ENCODE results near the gene EXOSC10. TPM values are rescaled to one million over a fixed set of nuclear protein-coding genes. Genes with fewer than 3 reads are reported as not detected.

The EXOSC10 gene
- polyA plus RNA-seq, 1 donor from 2014 or later: 115 TPM

DNA sequence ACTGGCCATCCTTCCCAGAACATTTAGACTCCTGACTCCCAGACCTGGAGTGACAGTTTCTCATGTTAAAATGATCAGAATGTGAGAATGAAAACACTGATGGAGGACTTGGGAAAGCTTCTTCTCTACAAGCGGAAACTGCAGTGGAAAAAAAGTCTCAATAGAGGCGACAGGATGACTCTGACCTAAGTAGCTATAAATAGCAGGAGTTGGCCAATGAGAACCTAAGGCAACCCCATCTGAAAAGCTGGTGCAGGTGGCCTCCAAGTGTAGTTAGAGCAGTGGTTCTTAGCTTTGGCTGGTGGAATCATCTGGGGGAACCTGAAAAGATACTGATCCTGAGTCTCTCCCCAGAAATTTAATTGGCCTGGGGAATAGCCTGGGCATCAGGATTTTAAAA, 44.2 kb upstream of the EXOSC10 start:
- Histone ChIP-seq H4K20me1 (ENCODE audit: insufficient read depth) (no peaks in the 10 kb centered on the region), H3K4me2 (ENCODE audit: low read length) (no peak overlapping the region), H3K4me3 (ENCODE audit: low read length) (no peak overlapping the region), H3K27ac (ENCODE audit: low read length) (no peak overlapping the region), H3K79me2 (replicated peaks; ENCODE audit: insufficient read depth, low read length) (no peaks in the 10 kb centered on the region), H3K9ac (ENCODE audit: low read length) (no peak overlapping the region), H3K27me3 (ENCODE audit: insufficient read depth, low read depth, low read length) (no peaks in the 10 kb centered on the region), H3K9me2 (ENCODE audit: insufficient read depth, low read length) (no peaks in the 10 kb centered on the region), H3K36me3 (ENCODE audit: insufficient read depth, low read length) (no peaks in the 10 kb centered on the region), H3F3A (ENCODE audit: insufficient read depth, low read length, poor library complexity, severe bottlenecking) (no peaks in the 10 kb centered on the region), H3K9me3 (ENCODE audit: low read length) (no peaks in the 10 kb centered on the region), H2AFZ (ENCODE audit: low read depth, low read length) (no peak overlapping the region)
- TF ChIP-seq EZH2 (IDR thresholded peaks at IDR 0.05; ENCODE audit: borderline replicate concordance, insufficient read depth, low read length, poor library complexity, severe bottlenecking): no peak
- TF ChIP-seq TAF1 (IDR thresholded peaks at IDR 0.05; ENCODE audit: low read depth): no peak
- no peak for TF ChIP-seq EP300 (conservative IDR thresholded peaks at IDR 0.05; ENCODE audit: poor library complexity, severe bottlenecking)
- no peak for TF ChIP-seq SMC3 (conservative IDR thresholded peaks at IDR 0.05; ENCODE audit: poor library complexity)
- TF ChIP-seq POLR2AphosphoS5 (IDR thresholded peaks at IDR 0.05): no peak
- TF ChIP-seq MXI1 (conservative IDR thresholded peaks at IDR 0.05; ENCODE audit: poor library complexity, severe bottlenecking): no peak

DNA sequence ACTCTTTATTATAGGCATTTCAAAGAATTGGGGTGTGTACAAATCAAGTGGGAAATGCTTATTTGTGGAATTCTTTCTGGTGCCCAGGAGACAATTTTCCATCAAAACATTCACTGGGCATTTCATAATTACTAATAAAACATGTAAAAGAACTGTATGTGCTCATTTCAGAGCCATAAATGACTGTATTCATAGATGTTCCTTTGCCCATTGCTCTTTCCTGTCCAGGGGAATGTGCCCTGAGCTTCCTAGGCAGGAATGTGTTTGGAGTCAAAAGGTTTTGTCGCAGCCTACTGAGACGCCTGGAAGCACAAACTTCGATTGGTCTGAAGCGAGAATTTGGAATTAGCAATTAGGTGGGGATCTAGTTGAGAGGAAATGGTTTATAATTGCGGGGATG, 43.7 kb upstream of the EXOSC10 start:
- Histone ChIP-seq H3K9me2 (ENCODE audit: insufficient read depth, low read length) (no peaks in the 10 kb centered on the region), H4K20me1 (ENCODE audit: insufficient read depth) (no peaks in the 10 kb centered on the region), H3K4me3 (ENCODE audit: low read length) (no peak overlapping the region), H3K9me3 (ENCODE audit: low read length) (no peaks in the 10 kb centered on the region), H3F3A (ENCODE audit: insufficient read depth, low read length, poor library complexity, severe bottlenecking) (no peaks in the 10 kb centered on the region), H3K36me3 (ENCODE audit: insufficient read depth, low read length) (no peaks in the 10 kb centered on the region), H2AFZ (ENCODE audit: low read depth, low read length) (no peak overlapping the region), H3K4me2 (ENCODE audit: low read length) (no peak overlapping the region), H3K27ac (ENCODE audit: low read length) (no peak overlapping the region), H3K9ac (ENCODE audit: low read length) (no peak overlapping the region), H3K27me3 (ENCODE audit: insufficient read depth, low read depth, low read length) (no peaks in the 10 kb centered on the region), H3K79me2 (replicated peaks; ENCODE audit: insufficient read depth, low read length) (no peaks in the 10 kb centered on the region)
- TF ChIP-seq POLR2AphosphoS5 (IDR thresholded peaks at IDR 0.05): no peak
- TF ChIP-seq, protein P1, sequence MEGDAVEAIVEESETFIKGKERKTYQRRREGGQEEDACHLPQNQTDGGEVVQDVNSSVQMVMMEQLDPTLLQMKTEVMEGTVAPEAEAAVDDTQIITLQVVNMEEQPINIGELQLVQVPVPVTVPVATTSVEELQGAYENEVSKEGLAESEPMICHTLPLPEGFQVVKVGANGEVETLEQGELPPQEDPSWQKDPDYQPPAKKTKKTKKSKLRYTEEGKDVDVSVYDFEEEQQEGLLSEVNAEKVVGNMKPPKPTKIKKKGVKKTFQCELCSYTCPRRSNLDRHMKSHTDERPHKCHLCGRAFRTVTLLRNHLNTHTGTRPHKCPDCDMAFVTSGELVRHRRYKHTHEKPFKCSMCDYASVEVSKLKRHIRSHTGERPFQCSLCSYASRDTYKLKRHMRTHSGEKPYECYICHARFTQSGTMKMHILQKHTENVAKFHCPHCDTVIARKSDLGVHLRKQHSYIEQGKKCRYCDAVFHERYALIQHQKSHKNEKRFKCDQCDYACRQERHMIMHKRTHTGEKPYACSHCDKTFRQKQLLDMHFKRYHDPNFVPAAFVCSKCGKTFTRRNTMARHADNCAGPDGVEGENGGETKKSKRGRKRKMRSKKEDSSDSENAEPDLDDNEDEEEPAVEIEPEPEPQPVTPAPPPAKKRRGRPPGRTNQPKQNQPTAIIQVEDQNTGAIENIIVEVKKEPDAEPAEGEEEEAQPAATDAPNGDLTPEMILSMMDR (IDR thresholded peaks at IDR 0.05; ENCODE audit: poor library complexity, severe bottlenecking): no peak
- no peak for TF ChIP-seq EP300 (conservative IDR thresholded peaks at IDR 0.05; ENCODE audit: poor library complexity, severe bottlenecking)
- TF ChIP-seq TAF1 (IDR thresholded peaks at IDR 0.05; ENCODE audit: low read depth): no peak
- TF ChIP-seq RAD21 (conservative IDR thresholded peaks at IDR 0.05): no peak
- TF ChIP-seq EZH2 (IDR thresholded peaks at IDR 0.05; ENCODE audit: borderline replicate concordance, insufficient read depth, low read length, poor library complexity, severe bottlenecking): no peak
- TF ChIP-seq, protein P2, sequence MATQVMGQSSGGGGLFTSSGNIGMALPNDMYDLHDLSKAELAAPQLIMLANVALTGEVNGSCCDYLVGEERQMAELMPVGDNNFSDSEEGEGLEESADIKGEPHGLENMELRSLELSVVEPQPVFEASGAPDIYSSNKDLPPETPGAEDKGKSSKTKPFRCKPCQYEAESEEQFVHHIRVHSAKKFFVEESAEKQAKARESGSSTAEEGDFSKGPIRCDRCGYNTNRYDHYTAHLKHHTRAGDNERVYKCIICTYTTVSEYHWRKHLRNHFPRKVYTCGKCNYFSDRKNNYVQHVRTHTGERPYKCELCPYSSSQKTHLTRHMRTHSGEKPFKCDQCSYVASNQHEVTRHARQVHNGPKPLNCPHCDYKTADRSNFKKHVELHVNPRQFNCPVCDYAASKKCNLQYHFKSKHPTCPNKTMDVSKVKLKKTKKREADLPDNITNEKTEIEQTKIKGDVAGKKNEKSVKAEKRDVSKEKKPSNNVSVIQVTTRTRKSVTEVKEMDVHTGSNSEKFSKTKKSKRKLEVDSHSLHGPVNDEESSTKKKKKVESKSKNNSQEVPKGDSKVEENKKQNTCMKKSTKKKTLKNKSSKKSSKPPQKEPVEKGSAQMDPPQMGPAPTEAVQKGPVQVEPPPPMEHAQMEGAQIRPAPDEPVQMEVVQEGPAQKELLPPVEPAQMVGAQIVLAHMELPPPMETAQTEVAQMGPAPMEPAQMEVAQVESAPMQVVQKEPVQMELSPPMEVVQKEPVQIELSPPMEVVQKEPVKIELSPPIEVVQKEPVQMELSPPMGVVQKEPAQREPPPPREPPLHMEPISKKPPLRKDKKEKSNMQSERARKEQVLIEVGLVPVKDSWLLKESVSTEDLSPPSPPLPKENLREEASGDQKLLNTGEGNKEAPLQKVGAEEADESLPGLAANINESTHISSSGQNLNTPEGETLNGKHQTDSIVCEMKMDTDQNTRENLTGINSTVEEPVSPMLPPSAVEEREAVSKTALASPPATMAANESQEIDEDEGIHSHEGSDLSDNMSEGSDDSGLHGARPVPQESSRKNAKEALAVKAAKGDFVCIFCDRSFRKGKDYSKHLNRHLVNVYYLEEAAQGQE (IDR thresholded peaks at IDR 0.05; ENCODE audit: borderline replicate concordance): no peak
- TF ChIP-seq SMC3 (conservative IDR thresholded peaks at IDR 0.05; ENCODE audit: poor library complexity): no peak
- no peak for TF ChIP-seq MXI1 (conservative IDR thresholded peaks at IDR 0.05; ENCODE audit: poor library complexity, severe bottlenecking)
